ENCODE results near the gene TFAP2C. TPM values are rescaled to one million over a fixed set of nuclear protein-coding genes. Genes with fewer than 3 reads are reported as not detected.

The TFAP2C gene
- polyA plus RNA-seq (ENCODE audit: insufficient read length in 3 of 3): under 1 TPM; 0.54 to 0.94 (median 0.81) TPM

GRCh38 chr20:56628873-56629463 is at the start of gene TFAP2C:
TSS of gene TFAP2C (plus strand) at chr20:56629306. CDS start at chr20:56629545, 239 bp downstream.
- no peak for DNase-seq (ENCODE audit: low read depth in 3 of 3, low spot score in 2 of 3)

GRCh38 chr20:56580226-56580625 is 48.9 kb upstream of the TFAP2C start:
- DNase-seq (ENCODE audit: low read depth in 3 of 3, low spot score in 2 of 3): no peak

DNA sequence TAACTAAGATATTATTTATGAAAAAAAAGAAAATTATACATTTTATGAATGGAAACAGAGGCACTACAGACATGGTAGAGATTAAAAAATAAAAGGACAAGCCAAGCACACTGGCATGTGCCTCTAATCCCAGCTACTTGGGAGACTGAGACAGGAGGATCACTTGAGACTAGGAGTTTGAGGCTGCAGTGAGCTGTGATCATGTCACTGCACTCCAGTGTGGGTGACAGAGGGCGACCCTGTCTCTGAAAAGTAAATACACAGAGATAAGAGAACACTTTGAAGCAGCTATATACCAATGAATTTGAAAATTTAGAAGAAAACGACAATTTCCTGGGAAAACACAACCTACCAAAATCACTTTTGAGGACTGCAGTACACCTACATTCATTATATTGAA is 47.4 kb upstream of the TFAP2C start:
- no peak for DNase-seq (ENCODE audit: low read depth in 3 of 3, low spot score in 2 of 3)

DNA sequence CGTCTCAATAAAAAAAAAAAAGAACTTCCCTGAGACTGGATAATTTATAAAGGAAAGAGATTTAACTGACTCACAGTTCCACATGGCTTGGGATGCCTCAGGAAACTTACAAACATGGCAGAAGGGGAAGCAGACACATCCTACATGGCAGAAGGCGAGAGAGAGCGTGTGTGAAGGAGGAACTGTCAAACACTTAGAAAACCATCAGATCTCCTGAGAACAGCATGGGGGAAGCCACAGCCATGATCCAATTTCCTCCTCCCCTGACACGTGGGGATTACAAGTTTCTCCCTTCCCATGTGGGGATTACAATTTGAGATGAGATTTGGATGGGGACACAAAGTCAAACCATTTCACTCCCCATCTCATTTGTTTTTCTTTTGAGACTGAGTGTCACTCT is 46.6 kb upstream of the TFAP2C start:
- DNase-seq (ENCODE audit: low read depth in 3 of 3, low spot score in 2 of 3): no peak

DNA sequence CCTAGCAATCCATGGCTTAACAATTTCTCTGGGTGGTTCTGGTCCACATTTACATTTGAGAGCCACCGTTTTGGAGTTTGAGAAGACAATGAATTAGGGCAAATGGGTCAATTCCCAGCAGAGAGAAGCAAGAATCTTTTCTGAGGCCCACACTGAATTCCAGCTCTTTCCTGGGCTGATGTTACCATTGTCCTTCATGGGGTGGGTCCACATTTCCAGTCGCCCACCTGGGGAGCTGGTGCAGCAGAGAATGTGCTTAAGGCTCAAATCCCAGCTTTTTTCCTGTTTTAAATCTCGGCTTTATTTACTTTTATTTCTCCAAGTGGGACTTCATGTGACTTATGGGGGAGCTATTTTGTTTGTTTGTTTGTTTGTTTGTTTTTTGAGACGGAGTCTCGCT is 44.2 kb upstream of the TFAP2C start:
- DNase-seq (ENCODE audit: low read depth in 3 of 3, low spot score in 2 of 3): no peak

DNA sequence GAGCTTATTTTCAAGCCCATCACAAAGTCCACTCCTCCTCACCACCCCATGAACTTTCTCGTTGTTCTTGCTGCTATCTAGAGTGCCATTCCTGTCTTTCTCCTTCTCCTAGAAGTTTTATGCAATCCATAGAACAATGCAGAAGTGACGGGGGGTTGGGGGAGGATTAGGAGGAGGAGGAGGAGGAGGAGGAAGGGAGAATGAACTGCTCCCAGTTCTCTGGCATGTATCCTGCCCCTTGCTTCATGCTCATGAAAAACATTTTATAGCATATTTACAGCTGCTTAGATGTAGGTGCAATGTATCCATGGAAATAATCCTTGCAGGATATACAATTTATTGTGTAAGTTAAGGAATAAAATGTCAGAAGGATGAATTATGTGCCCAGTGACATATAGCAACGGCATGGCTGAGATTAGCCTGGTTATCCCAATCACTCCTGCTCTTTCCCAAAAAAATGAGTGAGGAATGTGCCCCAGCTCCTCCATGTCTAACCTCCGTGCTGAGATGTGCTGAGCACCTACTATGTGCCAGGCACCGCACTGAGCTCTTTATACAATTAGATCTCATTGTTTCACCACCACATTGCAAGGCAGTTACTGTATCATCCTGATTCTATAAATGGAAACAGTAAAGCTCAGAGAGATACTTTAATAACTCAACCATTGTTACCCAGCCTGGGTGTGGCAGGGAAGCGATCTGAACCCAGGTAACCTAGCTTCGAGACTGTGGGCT is 41.6 kb upstream of the TFAP2C start:
- no peak for DNase-seq (ENCODE audit: low read depth in 3 of 3, low spot score in 2 of 3)

GRCh38 chr20:56588996-56589395 is 40.1 kb upstream of the TFAP2C start:
- DNase-seq (ENCODE audit: low read depth in 3 of 3, low spot score in 2 of 3): no peak

- DNase-seq (ENCODE audit: low read depth in 3 of 3, low spot score in 2 of 3): no peak
Measured at GRCh38 chr20:56589633-56590032, 39.5 kb upstream of the TFAP2C start.

GRCh38 chr20:56590888-56591287 is 38.2 kb upstream of the TFAP2C start:
- no peak for DNase-seq (ENCODE audit: low read depth in 3 of 3, low spot score in 2 of 3)

DNA sequence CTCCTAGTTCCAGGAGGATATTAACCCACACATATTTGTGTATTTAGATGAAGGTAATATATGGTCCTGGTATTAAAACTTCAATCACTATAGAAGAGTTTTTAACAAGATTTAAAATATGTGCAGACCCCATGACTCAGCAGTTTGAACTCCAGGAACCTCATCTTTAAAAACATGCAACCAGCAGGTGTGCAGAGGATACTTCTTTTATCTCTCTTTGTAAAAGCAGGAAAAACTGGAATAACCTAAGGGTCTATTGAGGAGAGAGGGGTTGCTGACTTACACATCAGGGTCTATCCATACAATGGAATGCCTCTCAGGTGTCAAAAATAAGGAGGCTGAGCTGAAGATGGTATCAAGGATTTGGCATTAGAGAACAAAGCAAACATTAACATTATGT is 36.9 kb upstream of the TFAP2C start:
- no peak for DNase-seq (ENCODE audit: low read depth in 3 of 3, low spot score in 2 of 3)

- no peak for DNase-seq (ENCODE audit: low read depth in 3 of 3, low spot score in 2 of 3)
Measured at GRCh38 chr20:56592817-56593216, 36.3 kb upstream of the TFAP2C start.

GRCh38 chr20:56595746-56596475 is 33.2 kb upstream of the TFAP2C start:
- DNase-seq (ENCODE audit: low read depth in 3 of 3, low spot score in 2 of 3): no peak

DNA sequence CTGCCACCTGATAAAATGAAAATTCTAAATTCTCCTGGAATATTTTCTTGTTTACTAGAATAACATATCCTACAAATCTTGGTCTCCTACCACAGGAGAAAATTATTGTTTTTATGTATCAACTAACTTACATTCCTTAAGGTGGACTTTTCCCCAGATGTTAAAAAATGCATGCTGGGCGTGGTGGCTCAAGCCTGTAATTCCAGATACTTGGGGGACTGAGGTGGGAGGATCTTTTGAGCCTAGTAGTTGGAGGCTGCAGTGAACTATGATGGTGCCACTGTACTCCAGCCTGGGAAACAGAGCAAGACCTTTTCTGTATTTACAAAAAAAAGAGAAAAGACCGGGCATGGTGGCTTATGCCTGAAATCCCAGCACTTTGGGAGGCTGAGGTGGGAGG is 27.9 kb upstream of the TFAP2C start:
- DNase-seq (ENCODE audit: low read depth in 3 of 3, low spot score in 2 of 3): no peak

DNA sequence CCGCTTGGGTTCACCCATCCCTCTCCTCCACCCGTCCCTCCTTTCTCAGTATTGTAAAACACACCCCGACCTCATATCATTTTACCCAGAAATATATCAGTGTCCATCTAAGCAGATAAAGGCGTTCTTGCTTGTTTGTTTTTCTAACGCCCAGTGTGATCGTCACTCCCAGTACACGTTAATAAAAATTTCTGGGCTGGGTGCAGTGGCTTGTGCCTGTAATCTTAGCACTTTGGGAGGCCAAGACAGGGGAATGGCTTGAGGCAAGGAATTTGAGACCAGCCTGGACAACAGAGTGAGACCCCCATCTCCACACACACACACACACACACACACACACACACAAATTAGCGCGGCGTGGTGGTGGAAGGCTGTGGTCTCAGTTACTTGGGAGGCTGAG is 24.4 kb upstream of the TFAP2C start:
- DNase-seq (ENCODE audit: low read depth in 3 of 3, low spot score in 2 of 3): no peak

DNA sequence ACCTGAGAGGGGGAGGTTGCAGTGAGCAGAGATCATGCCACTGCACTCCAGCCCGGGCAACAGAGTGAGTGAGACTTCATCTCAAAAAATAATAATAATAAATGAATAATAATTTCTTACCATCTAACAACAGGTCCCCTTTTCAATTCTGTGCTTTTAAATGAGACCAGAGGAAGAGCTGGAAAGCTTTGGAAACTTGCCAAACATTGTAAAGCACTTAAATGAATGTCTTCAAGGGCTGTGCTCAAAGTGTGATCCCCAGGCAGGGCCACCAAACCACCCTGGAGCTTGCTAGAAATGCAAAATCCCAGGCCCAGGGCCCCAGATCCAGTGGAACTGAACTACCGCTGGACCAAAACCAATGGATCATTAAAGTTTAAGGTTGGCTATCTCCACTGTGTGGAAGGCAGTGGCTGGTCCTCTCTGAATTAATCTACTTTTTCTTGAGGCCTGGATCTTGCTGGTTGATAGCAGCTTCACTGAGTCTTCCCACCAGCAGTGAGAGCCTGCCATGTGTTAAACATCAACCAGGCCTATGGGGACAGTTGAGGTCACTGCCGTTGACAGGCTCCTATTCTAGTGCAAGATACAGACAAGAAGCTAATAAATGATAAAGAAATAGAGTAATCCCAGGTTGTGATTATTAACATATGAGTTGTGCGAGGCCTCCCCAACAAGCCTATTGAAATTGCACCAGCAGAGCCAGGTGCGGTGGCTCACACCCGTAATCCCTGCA is 23.7 kb upstream of the TFAP2C start:
- no peak for DNase-seq (ENCODE audit: low read depth in 3 of 3, low spot score in 2 of 3)

- no peak for DNase-seq (ENCODE audit: low read depth in 3 of 3, low spot score in 2 of 3)
Measured at GRCh38 chr20:56606174-56606945, 22.7 kb upstream of the TFAP2C start.

GRCh38 chr20:56607061-56607704 is 21.9 kb upstream of the TFAP2C start:
- DNase-seq (ENCODE audit: low read depth in 3 of 3, low spot score in 2 of 3): no peak

DNA sequence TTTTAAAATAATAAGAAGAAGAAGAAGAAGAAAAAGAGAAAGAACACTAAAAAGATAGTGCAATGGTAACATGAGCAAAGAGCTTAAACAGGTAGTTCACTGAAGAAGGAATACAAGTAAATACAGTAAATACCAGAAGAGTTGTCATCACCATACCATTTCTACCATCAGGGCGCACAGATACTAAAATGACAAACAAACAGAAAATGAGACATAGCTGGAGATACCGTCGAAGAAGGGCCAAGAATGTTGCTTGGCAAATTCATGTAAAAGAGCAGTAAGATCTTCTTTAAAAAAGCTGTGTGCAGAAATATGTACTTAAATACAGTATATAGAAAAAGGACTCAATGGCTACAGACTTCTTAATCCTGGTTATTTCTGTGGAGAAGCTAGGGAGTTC is 20.7 kb upstream of the TFAP2C start:
- DNase-seq (ENCODE audit: low read depth in 3 of 3, low spot score in 2 of 3): no peak

GRCh38 chr20:56609321-56609720 is 19.8 kb upstream of the TFAP2C start:
- no peak for DNase-seq (ENCODE audit: low read depth in 3 of 3, low spot score in 2 of 3)

DNA sequence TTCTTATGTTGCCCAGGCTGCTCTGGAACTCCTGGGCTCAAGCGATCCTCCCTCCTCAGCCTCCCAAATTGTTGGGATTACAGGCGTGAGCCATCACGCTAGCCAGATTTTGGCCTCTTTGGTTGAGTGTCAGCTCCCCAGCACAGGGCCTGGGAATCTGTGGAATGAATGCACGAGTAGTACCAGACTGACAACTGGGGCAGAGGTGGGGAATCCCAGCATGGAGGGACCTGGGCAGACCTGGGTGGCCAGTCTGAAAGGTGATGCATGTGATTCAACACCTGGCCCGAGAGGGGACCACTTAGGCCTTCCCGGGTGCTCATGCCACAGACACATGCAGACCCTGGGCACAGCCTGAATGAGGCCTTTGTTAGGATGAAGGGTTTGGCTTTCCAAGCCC is 19.0 kb upstream of the TFAP2C start:
- no peak for DNase-seq (ENCODE audit: low read depth in 3 of 3, low spot score in 2 of 3)
